ENCODE data around the gene TMEM201.

GRCh38 chr1:9631613-9632012, 42.9 kb downstream of the TMEM201 start:
- TF ChIP-seq TEAD4 (IDR thresholded peaks at IDR 0.05; ENCODE audit: borderline replicate concordance, insufficient read depth), result no peak
- no peak for TF ChIP-seq CTCF (IDR thresholded peaks at IDR 0.05)
- TF ChIP-seq RXRA (IDR thresholded peaks at IDR 0.05; ENCODE audit: borderline replicate concordance, low read depth), result no peak
- no peak for TF ChIP-seq EZH2phosphoT487 (IDR thresholded peaks at IDR 0.05; ENCODE audit: borderline replicate concordance, low read depth)
- no peak for TF ChIP-seq PBX3 (IDR thresholded peaks at IDR 0.05)

Data from SK-N-SH (cell line).